CD4-positive, alpha-beta T cell treated with Interleukin-12 subunit alpha and Interleukin-12 subunit beta, for 1 hour (primary cell): ENCODE data around the gene ALDH1A1.

Experiments
- DNase-seq: peaks from one replicate; pipeline ENCODE4 v3.0.0-alpha.2; 2020

The ALDH1A1 gene

GRCh38 chr9:72937545-72937944 is 15.3 kb downstream of the ALDH1A1 start:
- DNase-seq: no peak

- DNase-seq: no peak
These were observed 16.2 kb downstream of the ALDH1A1 start for GRCh38 chr9:72936679-72937078.

- DNase-seq: no peak
These were observed 16.6 kb downstream of the ALDH1A1 start for GRCh38 chr9:72936266-72936665.

GRCh38 chr9:72935595-72935994 is 17.3 kb downstream of the ALDH1A1 start:
- no peak for DNase-seq

- no peak for DNase-seq
These were observed 18.9 kb downstream of the ALDH1A1 start for GRCh38 chr9:72933730-72934665.

GRCh38 chr9:72932619-72933018 is 20.2 kb downstream of the ALDH1A1 start:
- DNase-seq: no peak

- DNase-seq: no peak
These were observed 21.0 kb downstream of the ALDH1A1 start for GRCh38 chr9:72931897-72932296.

GRCh38 chr9:72931437-72931836 is 21.4 kb downstream of the ALDH1A1 start:
- no peak for DNase-seq

- no peak for DNase-seq
These were observed 22.0 kb downstream of the ALDH1A1 start for GRCh38 chr9:72930828-72931227.

GRCh38 chr9:72929542-72929941 is 23.3 kb downstream of the ALDH1A1 start:
- DNase-seq: no peak

- no peak for DNase-seq
These were observed 24.8 kb downstream of the ALDH1A1 start for GRCh38 chr9:72928042-72928507.

GRCh38 chr9:72926506-72926905 is 26.3 kb downstream of the ALDH1A1 start:
- DNase-seq: no peak

- DNase-seq: no peak
These were observed 27.0 kb downstream of the ALDH1A1 start for GRCh38 chr9:72925891-72926290.

GRCh38 chr9:72925126-72925789 is 27.6 kb downstream of the ALDH1A1 start:
- no peak for DNase-seq

GRCh38 chr9:72924154-72924790 is 28.6 kb downstream of the ALDH1A1 start:
- no peak for DNase-seq

GRCh38 chr9:72923077-72923476 is 29.8 kb downstream of the ALDH1A1 start:
- DNase-seq: no peak

GRCh38 chr9:72921888-72922654 is 30.8 kb downstream of the ALDH1A1 start:
- no peak for DNase-seq

GRCh38 chr9:72919246-72919945 is 33.5 kb downstream of the ALDH1A1 start:
- no peak for DNase-seq

- DNase-seq: no peak
These were observed 34.9 kb downstream of the ALDH1A1 start for GRCh38 chr9:72917892-72918509.

GRCh38 chr9:72915659-72916058 is 37.2 kb downstream of the ALDH1A1 start:
- DNase-seq: no peak

- no peak for DNase-seq
These were observed 38.1 kb downstream of the ALDH1A1 start for GRCh38 chr9:72914750-72915149.
